GM20000 (cell line): ENCODE data around the gene TAS2R16.

ENCODE experiments used
- DNase-seq: peaks from one replicate; pipeline ENCODE4 v3.0.0; 2012; ENCODE audit warnings: low spot score
- TF ChIP-seq, protein P1 (sequence below): IDR thresholded peaks from 2 replicates; pipeline ENCODE4 v1.5.1; 2012; ENCODE audit warnings: mild to moderate bottlenecking, control low read depth; ENCODE audit errors: extremely low read depth, missing control alignments

TAS2R16 gene

DNA sequence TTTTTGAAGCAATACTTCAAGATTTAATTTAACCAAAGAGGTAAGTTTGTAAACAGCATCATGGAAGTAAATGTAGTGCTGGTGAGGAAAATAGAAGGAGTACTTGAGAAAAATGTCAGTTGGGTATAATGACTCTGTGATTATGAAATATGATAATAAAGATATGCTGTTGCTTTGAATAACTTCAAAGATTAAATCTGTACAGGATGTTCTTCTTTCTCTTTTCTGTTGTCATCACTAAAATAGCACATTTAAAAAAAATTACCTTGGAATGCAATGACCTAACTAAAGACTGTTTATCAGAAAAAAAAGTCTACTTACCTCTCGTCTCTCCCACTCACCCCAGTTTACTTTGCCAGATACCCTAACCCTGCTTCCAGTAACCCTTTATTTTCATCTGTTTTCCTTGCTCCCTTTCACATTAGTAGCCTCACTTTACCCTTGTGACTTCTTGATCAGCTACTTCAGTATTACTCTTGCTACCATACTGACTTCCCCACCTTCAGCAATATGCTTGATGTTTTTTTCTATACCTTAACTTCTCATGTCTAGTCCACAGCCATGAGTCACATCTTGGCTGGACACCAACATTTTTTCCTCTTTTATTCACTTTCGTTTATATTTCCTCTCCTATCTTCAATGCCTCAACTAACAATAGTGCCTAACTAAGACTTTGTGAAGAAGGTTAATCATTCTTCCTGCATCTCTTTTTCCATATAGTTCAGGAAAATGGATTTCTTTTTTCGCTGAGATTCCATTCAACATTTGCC lies 29.7 kb upstream of the TAS2R16 start:
- TF ChIP-seq, protein P1, sequence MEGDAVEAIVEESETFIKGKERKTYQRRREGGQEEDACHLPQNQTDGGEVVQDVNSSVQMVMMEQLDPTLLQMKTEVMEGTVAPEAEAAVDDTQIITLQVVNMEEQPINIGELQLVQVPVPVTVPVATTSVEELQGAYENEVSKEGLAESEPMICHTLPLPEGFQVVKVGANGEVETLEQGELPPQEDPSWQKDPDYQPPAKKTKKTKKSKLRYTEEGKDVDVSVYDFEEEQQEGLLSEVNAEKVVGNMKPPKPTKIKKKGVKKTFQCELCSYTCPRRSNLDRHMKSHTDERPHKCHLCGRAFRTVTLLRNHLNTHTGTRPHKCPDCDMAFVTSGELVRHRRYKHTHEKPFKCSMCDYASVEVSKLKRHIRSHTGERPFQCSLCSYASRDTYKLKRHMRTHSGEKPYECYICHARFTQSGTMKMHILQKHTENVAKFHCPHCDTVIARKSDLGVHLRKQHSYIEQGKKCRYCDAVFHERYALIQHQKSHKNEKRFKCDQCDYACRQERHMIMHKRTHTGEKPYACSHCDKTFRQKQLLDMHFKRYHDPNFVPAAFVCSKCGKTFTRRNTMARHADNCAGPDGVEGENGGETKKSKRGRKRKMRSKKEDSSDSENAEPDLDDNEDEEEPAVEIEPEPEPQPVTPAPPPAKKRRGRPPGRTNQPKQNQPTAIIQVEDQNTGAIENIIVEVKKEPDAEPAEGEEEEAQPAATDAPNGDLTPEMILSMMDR: no peak
- no peak for DNase-seq

DNA sequence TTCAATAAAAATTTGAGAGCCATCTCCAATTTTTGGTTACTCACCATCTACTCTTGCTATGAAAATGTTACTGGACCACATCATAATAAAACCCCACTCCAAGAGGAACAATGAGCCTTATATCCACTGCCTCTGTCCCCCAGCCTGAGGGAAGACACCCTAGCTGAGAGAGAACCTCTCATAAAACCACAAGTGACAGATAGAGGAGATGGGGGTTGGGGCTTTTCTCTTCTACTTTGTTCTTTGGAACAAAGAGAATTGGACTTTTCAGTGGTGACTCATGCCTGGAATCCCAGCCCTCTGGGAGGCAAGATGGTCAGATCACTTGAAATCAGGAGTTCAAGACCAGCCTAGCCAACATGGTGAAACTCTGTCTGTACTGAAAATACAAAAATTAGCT lies 27.6 kb upstream of the TAS2R16 start:
- no peak for DNase-seq
- TF ChIP-seq, protein P1: no peak

DNA sequence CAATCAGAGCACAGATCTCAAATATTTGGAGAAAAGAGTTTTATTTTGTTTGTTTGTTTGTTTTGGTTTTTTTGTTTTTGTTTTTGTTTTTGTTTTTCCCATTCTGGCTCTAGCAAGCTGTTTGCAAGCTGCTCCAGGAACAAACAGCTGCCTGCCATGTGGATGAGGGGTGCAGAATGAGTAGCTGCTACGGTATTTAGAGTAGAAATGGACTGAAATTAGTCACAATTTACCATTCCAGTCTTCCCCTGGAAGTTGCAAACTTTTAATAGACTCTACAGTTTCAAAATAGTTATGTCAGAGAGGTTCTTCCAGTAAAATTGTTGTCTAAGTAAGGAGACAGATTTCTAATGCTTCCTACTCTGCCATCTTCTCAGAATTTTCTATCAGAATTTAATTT lies 27.1 kb upstream of the TAS2R16 start:
- TF ChIP-seq, protein P1: no peak
- no peak for DNase-seq

DNA sequence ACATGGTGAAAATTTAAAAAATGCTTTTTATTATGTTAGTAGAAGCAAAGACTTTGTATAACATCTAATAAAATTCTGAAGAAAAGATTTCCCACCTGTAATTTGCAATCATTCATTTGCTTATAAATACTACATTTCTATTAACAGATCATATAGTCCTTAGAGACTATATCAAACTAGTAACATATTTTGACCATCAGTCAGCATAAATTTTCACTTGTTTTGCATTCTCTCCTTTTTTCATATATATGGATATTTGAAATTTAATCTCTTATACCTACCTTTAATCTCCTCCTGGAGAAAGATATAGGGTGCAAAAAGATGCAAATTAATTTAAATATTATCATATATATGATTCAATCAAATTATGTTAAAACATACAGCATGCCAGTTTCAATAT lies 16.9 kb upstream of the TAS2R16 start:
- TF ChIP-seq, protein P1: no peak

DNA sequence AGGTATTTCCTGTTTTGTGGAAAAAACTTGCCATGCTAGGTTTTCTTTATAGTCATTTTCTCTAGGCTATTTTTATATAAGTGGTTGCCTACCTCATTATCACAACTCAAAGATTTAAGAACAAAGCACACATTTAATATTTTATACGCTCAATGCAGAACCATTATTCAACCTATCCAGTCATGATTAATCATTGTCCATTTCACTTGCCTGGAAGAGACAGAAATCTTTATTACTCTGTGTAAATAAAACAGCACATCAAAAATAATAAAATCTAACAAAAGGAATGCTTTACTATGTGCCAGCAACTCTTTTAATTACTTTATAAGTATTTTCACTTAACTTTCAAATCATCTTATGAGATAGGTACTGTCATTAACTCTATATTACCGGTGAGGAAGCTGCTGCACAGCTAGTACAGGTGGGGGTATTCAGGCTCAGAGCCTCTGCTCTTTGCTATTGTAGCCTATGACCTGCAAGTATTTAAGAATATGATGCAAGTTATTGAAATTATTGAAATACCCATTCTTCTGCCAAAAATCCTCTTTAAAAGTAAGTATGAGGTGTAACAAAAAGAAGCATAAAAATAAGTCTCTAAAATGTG lies 16.4 kb upstream of the TAS2R16 start:
- DNase-seq: no peak
- TF ChIP-seq, protein P1: no peak

More for the DNA sequence above, 16.9 kb upstream of the TAS2R16 start:
- DNase-seq: no peak

DNA sequence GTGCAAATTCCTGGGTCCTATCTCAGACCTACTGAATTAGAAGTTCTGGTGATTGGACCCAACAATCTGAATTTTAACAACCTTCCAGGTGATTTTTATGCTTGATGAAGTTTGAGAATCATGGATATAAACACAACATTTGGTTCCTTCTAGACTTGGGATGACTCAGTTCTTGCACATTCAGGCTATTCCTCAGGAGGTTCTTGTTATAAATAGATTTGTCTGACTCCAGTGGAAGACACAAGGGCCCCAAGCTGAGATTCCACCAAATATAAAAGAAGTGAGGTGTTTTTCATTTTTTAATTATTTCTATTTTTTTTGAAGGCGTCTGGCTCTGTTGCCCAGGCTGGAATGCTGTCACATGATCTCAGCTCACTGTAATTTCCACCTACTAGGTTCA lies 9.4 kb upstream of the TAS2R16 start:
- no peak for DNase-seq
- TF ChIP-seq, protein P1: no peak

DNA sequence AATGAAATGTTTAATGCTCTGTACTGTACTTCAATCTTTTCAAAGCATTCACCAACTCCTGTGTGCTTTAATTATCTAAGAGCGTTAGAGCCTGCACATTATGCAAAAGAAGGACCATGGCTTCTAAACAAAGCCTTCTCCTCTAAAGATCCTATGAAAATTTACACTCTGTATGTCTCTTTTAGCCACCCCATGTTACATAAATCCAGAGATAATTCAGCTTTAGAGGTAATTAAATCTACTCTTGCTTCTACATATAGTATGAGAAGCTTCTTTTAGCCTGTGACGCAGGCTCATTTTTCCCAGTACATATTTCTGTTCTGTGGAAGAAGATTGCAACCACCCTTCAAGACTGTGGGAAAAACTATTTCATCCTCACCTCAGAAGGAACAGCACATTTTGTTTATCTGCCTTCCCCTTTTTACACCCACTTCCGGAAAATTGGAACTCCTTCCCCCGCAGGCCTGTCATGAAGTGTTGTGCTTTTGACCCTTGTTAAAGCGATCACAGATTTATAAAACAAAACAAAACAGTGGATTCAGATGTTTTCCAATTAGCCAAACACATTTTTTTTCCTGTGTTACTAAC lies 8.1 kb upstream of the TAS2R16 start:
- DNase-seq: no peak
- TF ChIP-seq, protein P1: no peak
